ENCODE results near the gene TGIF2. TPM values are rescaled to one million over a fixed set of nuclear protein-coding genes. Genes with fewer than 3 reads are reported as not detected.

The TGIF2 gene
- total RNA-seq, 2 donors from 2014 or later, result 5.6 to 7.3 TPM

DNA sequence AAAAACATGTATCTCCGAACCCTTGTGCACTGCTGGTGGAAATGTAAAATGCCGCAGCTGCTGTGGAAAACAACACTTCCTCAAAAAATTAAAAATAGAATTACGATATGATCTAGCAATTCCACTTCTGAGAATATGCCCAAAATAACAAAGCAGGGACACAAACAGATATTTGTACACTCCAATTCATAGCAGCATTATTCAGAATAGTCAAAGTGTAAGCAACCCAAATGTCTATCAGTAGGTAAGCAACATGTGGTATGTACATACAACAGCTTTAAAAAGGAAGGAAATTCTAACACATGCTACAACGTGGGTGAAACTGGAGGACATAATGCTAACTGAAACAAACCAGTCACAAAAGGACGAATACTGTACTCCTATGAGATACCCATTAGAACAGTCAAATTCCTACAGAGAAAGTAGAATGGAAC lies 26.5 kb downstream of the TGIF2 start:
- intact Hi-C loops (cut with DNase I), result no loop called here
- TF ChIP-seq, protein P1, sequence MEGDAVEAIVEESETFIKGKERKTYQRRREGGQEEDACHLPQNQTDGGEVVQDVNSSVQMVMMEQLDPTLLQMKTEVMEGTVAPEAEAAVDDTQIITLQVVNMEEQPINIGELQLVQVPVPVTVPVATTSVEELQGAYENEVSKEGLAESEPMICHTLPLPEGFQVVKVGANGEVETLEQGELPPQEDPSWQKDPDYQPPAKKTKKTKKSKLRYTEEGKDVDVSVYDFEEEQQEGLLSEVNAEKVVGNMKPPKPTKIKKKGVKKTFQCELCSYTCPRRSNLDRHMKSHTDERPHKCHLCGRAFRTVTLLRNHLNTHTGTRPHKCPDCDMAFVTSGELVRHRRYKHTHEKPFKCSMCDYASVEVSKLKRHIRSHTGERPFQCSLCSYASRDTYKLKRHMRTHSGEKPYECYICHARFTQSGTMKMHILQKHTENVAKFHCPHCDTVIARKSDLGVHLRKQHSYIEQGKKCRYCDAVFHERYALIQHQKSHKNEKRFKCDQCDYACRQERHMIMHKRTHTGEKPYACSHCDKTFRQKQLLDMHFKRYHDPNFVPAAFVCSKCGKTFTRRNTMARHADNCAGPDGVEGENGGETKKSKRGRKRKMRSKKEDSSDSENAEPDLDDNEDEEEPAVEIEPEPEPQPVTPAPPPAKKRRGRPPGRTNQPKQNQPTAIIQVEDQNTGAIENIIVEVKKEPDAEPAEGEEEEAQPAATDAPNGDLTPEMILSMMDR (IDR thresholded peaks at IDR 0.05), result no peak
- Histone ChIP-seq H3K9ac (ENCODE audit: low read depth in 2 of 2, low read length in 2 of 2) (no peak overlapping the region), H3K4me1 (no peaks in the 10 kb centered on the region), H3K27ac (no peak overlapping the region), H3K9me3 (no peaks in the 10 kb centered on the region), H3K4me3 (no peak overlapping the region), H3K36me3 (no peaks in the 10 kb centered on the region), H3K27me3 (no peaks in the 10 kb centered on the region)
- no peak for DNase-seq

DNA sequence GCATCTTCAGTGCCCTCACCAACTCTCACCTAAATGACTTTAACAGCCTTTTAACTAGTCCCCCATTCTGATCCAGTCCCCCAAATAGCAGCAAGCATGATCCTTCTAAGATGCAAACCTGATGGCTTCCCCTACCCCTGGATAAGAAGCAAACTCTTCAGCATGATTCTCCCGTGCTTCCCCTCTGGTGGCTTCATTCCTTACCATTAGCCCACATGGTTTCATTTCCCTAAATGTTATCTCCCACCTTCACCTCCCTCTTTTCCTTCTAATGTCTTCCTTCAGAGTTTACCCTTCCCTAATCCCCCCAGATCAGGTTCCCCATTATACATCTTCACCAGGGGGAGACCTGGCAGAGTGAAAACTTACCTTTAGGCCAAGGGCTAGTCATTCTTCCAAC lies 28.1 kb downstream of the TGIF2 start:
- Histone ChIP-seq H3K9me3 (no peaks in the 10 kb centered on the region), H3K36me3 (no peaks in the 10 kb centered on the region), H3K9ac (ENCODE audit: low read depth in 2 of 2, low read length in 2 of 2) (no peak overlapping the region), H3K4me3 (no peak overlapping the region), H3K27me3 (no peaks in the 10 kb centered on the region), H3K4me1 (no peaks in the 10 kb centered on the region), H3K27ac (no peak overlapping the region)
- TF ChIP-seq, protein P1 (IDR thresholded peaks at IDR 0.05), result no peak
- intact Hi-C loops (cut with DNase I), result no loop called here
- DNase-seq, result no peak

DNA sequence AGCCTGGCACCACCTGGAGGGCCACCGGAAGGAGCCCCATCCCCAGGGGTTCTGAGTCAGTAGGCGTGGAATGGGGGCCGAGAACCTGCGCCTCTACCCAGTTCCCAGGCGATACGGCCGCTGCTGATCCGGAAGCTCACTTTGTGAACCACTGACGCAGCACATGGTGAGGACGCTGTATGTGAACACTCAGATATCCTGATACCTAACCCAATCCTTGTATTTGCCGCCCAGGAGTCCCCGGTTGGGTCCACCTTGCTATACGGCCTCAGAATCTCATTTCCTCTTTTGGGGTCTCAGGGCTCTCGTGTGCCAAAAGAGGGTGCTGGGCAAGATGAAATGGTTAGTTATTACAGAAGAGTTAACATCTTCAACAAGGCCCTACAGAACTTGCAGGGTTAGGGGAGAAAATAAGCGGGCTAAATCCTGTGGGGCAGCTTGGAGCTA lies 31.6 kb downstream of the TGIF2 start:
- Histone ChIP-seq H3K4me1 (peaks cover 4% of the 10 kb centered on the region), H3K36me3 (no peaks in the 10 kb centered on the region), H3K4me3 (peak overlapping the region; percentile 98), H3K27me3 (no peaks in the 10 kb centered on the region), H3K27ac (peak overlapping the region; percentile 84), H3K9me3 (no peaks in the 10 kb centered on the region), H3K9ac (ENCODE audit: low read depth in 2 of 2, low read length in 2 of 2) (peak overlapping the region; percentile 86 to 88)
- TF ChIP-seq, protein P1 (IDR thresholded peaks at IDR 0.05), result no peak
- peak; percentile 49 for DNase-seq
- intact Hi-C loops (cut with DNase I), result no loop called here

DNA sequence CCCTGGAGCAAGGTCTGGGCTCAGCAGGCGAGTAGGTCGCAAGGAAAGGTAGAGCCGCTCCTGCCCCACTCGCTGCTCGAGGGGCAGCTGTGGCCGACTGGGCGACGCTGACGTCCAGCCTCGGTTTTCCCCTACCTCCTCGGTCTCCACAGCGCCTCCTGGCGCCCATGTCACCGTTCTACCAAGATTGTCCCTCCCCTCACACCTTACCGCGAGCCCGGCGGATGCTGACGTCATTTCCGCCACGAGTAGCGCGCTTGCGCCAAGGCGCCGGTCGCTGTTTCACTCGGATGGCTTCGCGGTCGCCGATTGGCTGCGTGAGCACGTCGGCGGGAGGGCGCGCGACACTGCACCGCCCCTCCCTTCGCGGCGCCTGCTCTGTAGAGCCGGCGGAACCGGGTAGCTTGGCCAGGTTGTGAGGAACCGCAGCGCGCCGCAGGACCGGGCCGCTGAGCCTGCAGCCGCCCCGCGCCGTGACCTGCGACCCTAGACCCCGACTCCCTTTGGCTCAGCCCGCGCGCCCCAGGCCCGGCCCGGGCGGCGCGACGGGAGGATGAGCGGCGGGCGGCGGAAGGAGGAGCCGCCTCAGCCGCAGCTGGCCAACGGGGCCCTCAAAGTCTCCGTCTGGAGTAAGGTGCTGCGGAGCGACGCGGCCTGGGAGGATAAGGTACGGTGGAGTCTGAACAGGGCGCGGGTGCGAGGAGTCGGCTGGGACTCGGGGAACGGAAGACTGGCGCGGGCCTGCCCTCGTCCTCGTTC lies 32.2 kb downstream of the TGIF2 start, which contains the start of gene RAB5IF:
RAB5IF (plus strand) TSS at position 381 of the 759 bp plus-strand sequence; CDS start at position 554, 173 bp downstream.
- H3K4me3 ChIP-seq, result peak within 1 kb of the TSS; percentile 98
- peak; percentile 99 for DNase-seq
- intact Hi-C loops (cut with DNase I), result no loop called here
- TF ChIP-seq, protein P1 (IDR thresholded peaks at IDR 0.05), result peak; percentile 71
- no peaks in the 10 kb centered on the region for H3K27me3 ChIP-seq
- peaks cover 4% of the 10 kb centered on the region for H3K4me1 ChIP-seq
- H3K36me3 ChIP-seq, result no peaks in the 10 kb centered on the region
- H3K27ac ChIP-seq, result peak within 1 kb of the TSS; percentile 90
- H3K9ac ChIP-seq (ENCODE audit: low read depth in 2 of 2, low read length in 2 of 2), result peak within 1 kb of the TSS; percentile 95 to 97
- H3K9me3 ChIP-seq, result no peaks in the 10 kb centered on the region

DNA sequence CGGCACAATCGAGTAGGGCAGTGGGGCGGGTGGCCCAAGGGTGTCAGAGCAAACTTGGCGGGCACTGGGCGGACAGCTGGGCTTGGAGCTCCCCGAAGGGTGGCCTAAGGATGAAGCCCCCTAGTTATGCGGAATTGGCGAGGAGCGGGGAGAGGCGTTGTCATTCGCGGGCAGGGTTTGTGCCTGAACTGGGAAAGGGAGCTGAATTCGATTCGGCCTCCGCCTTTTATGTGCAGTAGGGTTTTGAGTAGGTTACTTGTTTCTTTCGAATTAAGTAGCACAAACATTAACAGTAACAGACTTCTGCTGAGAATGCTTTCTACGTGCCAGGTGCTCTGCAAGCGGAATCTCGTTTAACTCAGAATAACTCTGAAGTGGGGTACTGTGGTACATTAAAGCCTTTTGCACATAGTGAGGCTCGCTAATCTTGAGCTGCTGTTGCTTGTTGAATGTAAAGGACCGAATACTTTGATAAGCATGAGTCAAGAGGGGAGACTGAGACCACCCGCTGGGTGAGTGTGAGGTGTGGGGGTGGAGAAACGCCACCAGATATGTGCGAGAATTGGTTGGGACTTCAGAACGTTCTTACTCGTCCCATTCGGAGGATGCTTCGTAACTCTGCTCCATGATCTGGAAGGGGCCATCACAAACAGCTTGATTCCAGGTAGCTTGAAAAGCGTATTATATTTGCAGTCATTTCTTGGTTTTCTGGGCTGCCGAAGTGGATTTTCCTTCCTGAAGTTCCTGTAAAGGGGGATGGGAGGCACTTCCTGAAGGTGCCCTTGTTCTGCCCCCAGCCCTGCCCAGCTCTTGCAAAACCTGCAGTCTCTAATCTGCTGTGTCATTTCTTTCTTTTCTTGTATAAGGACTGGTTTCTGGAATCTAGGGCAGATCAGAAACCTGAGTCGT lies 33.0 kb downstream of the TGIF2 start:
- Histone ChIP-seq H3K4me1 (peaks cover 4% of the 10 kb centered on the region), H3K9ac (ENCODE audit: low read depth in 2 of 2, low read length in 2 of 2) (peak overlapping the region; percentile 95 to 97), H3K27me3 (no peaks in the 10 kb centered on the region), H3K9me3 (no peaks in the 10 kb centered on the region), H3K27ac (peak overlapping the region; percentile 90), H3K4me3 (peak overlapping the region; percentile 98), H3K36me3 (no peaks in the 10 kb centered on the region)
- peak; percentile 40 for DNase-seq
- intact Hi-C loops (cut with DNase I), result no loop called here
- TF ChIP-seq, protein P1 (IDR thresholded peaks at IDR 0.05), result no peak
